ENCODE data around the gene DKK2.

DKK2 gene

DNA sequence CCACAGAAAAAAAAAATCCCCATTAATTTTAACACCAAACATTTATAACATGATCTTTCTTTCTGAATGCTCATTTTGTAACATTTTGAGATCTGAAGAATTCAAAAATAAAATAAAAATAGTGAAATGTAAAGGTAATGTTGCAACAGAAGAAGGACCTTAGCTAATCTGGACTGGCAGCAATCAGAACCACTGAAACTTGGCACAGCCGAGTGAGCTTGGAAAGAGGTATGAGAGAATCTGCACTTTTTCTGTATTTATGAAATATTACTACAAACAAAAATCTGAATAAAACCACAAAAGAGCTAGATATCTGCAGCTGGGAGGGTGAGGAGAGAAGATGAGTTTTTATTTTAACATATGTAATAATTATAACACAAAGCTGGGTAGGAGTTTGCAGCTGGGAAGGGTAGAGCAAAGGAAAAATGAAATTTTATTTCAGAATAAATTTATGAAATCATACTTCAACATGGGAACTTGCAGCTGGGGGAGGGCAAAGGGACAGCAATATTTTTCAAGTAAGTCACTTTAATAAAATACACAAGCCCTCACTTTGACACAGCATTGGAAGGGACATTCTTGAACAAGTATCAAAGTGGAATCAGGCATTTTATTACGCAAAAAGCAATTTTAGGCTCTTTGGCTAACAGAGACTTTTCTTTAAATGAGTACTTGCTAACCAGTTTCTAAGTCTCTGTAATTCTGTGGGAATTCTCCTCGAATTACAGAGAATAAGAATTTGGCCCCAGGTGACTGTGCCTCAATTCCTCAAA is 26.7 kb downstream of the DKK2 start:
- H3K9ac ChIP-seq (ENCODE audit: low read length) = no peak overlapping the region
- peak; percentile 35 for DNase-seq (ENCODE audit: low read depth)
- H3K27me3 ChIP-seq (replicated peaks; ENCODE audit: control insufficient read depth, insufficient read depth, low read length) = no peaks in the 10 kb centered on the region
- no peaks in the 10 kb centered on the region for H3K9me3 ChIP-seq (ENCODE audit: control insufficient read depth, low read length)
- no peak overlapping the region for H3K4me3 ChIP-seq (ENCODE audit: low read length)
- no peaks in the 10 kb centered on the region for H3K36me3 ChIP-seq (ENCODE audit: control insufficient read depth, insufficient read depth, low read length, severe bottlenecking)
- peaks cover 21% of the 10 kb centered on the region for H3K4me1 ChIP-seq (ENCODE audit: control insufficient read depth, insufficient read depth, low read length)

DNA sequence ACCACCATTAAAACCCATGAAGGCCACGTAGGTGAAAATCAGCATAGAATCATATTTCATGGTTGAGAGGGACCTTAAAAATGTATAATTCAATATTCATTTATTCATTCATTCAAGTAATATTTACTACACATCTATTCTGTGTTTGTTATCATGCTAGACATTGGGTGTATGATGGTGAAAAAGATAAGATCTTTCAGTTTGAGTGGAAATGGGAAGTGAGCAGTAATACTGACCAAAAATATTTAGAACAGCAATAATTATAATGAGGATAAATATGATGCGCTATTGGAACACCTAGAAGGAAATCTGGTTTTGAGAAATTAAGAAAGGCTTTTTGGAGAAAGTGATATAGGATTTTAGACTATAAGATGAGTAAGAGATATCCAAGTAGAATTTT is 28.0 kb downstream of the DKK2 start:
- Histone ChIP-seq H3K36me3 (ENCODE audit: control insufficient read depth, insufficient read depth, low read length, severe bottlenecking) (no peaks in the 10 kb centered on the region), H3K4me3 (ENCODE audit: low read length) (no peak overlapping the region), H3K4me1 (ENCODE audit: control insufficient read depth, insufficient read depth, low read length) (peaks cover 21% of the 10 kb centered on the region), H3K9me3 (ENCODE audit: control insufficient read depth, low read length) (no peaks in the 10 kb centered on the region), H3K9ac (ENCODE audit: low read length) (no peak overlapping the region), H3K27me3 (replicated peaks; ENCODE audit: control insufficient read depth, insufficient read depth, low read length) (no peaks in the 10 kb centered on the region)
- DNase-seq (ENCODE audit: low read depth) = no peak

DNA sequence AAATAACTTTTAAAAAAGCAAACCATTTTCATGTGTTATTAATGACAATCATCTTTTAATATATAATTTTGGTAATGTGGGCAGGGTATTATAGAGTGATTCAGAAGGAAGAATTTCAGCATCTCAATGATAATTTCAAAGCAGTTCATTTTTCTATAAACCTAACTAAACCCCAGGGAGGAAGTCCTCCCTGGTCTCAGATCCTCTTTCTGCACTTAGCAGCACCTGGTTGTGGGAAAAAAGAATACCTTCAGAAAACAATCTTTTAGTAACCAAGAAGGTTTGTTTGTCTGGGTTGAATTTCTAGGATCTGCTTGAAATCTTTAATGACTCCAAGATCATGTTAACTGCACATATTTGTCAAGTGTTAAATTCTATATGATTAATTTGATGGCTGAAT is 29.9 kb downstream of the DKK2 start:
- no peak overlapping the region for H3K9ac ChIP-seq (ENCODE audit: low read length)
- DNase-seq (ENCODE audit: low read depth) = no peak
- no peaks in the 10 kb centered on the region for H3K27me3 ChIP-seq (replicated peaks; ENCODE audit: control insufficient read depth, insufficient read depth, low read length)
- H3K4me3 ChIP-seq (ENCODE audit: low read length) = no peak overlapping the region
- no peaks in the 10 kb centered on the region for H3K9me3 ChIP-seq (ENCODE audit: control insufficient read depth, low read length)
- peaks cover 16% of the 10 kb centered on the region for H3K4me1 ChIP-seq (ENCODE audit: control insufficient read depth, insufficient read depth, low read length)
- H3K36me3 ChIP-seq (ENCODE audit: control insufficient read depth, insufficient read depth, low read length, severe bottlenecking) = no peaks in the 10 kb centered on the region

- H3K4me1 ChIP-seq (ENCODE audit: control insufficient read depth, insufficient read depth, low read length) = no peaks in the 10 kb centered on the region
- no peak overlapping the region for H3K9ac ChIP-seq (ENCODE audit: low read length)
- no peaks in the 10 kb centered on the region for H3K9me3 ChIP-seq (ENCODE audit: control insufficient read depth, low read length)
- no peaks in the 10 kb centered on the region for H3K27me3 ChIP-seq (replicated peaks; ENCODE audit: control insufficient read depth, insufficient read depth, low read length)
- DNase-seq (ENCODE audit: low read depth) = no peak
- H3K36me3 ChIP-seq (ENCODE audit: control insufficient read depth, insufficient read depth, low read length, severe bottlenecking) = no peaks in the 10 kb centered on the region
- H3K4me3 ChIP-seq (ENCODE audit: low read length) = no peak overlapping the region
These were observed 39.6 kb downstream of the DKK2 start for GRCh38 chr4:106996490-106996889.

GRCh38 chr4:106993827-106994226 is 42.3 kb downstream of the DKK2 start:
- H3K36me3 ChIP-seq (ENCODE audit: control insufficient read depth, insufficient read depth, low read length, severe bottlenecking) = no peaks in the 10 kb centered on the region
- H3K4me3 ChIP-seq (ENCODE audit: low read length) = no peak overlapping the region
- H3K4me1 ChIP-seq (ENCODE audit: control insufficient read depth, insufficient read depth, low read length) = no peaks in the 10 kb centered on the region
- H3K9ac ChIP-seq (ENCODE audit: low read length) = no peak overlapping the region
- H3K27me3 ChIP-seq (replicated peaks; ENCODE audit: control insufficient read depth, insufficient read depth, low read length) = no peaks in the 10 kb centered on the region
- DNase-seq (ENCODE audit: low read depth) = no peak
- no peaks in the 10 kb centered on the region for H3K9me3 ChIP-seq (ENCODE audit: control insufficient read depth, low read length)

DNA sequence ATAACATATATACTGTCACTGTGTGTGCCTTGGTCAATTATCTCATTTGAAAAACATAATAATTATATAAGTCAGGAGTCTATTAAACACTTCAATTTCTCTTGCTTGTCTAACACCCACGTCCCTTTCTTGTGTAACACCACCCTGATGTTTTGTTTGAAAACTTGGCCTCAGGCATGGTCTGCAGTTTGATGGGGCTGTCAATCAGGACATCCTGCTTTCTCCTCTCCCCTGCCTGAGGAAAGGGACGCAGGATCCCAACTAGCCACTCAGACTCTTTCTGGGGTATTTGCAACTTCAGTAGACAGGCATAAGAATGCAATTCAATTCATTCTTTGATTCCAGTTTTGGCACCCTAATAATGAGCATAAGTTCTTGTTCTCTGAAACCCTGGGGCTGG is 48.8 kb downstream of the DKK2 start:
- Histone ChIP-seq H3K36me3 (ENCODE audit: control insufficient read depth, insufficient read depth, low read length, severe bottlenecking) (no peaks in the 10 kb centered on the region), H3K4me1 (ENCODE audit: control insufficient read depth, insufficient read depth, low read length) (peaks cover 5% of the 10 kb centered on the region), H3K4me3 (ENCODE audit: low read length) (no peak overlapping the region), H3K27me3 (replicated peaks; ENCODE audit: control insufficient read depth, insufficient read depth, low read length) (no peaks in the 10 kb centered on the region), H3K9me3 (ENCODE audit: control insufficient read depth, low read length) (no peaks in the 10 kb centered on the region), H3K9ac (ENCODE audit: low read length) (no peak overlapping the region)
- no peak for DNase-seq (ENCODE audit: low read depth)

- Histone ChIP-seq H3K27me3 (replicated peaks; ENCODE audit: control insufficient read depth, insufficient read depth, low read length) (no peaks in the 10 kb centered on the region), H3K4me1 (ENCODE audit: control insufficient read depth, insufficient read depth, low read length) (peaks cover 5% of the 10 kb centered on the region), H3K36me3 (ENCODE audit: control insufficient read depth, insufficient read depth, low read length, severe bottlenecking) (no peaks in the 10 kb centered on the region), H3K9ac (ENCODE audit: low read length) (no peak overlapping the region), H3K4me3 (ENCODE audit: low read length) (no peak overlapping the region), H3K9me3 (ENCODE audit: control insufficient read depth, low read length) (no peaks in the 10 kb centered on the region)
- DNase-seq (ENCODE audit: low read depth) = peak; percentile 74
These were observed 49.6 kb downstream of the DKK2 start for GRCh38 chr4:106986486-106986885.

GRCh38 chr4:106985830-106986229 is 50.3 kb downstream of the DKK2 start:
- Histone ChIP-seq H3K9ac (ENCODE audit: low read length) (no peak overlapping the region), H3K4me3 (ENCODE audit: low read length) (no peak overlapping the region), H3K9me3 (ENCODE audit: control insufficient read depth, low read length) (no peaks in the 10 kb centered on the region), H3K36me3 (ENCODE audit: control insufficient read depth, insufficient read depth, low read length, severe bottlenecking) (no peaks in the 10 kb centered on the region), H3K4me1 (ENCODE audit: control insufficient read depth, insufficient read depth, low read length) (peaks cover 5% of the 10 kb centered on the region), H3K27me3 (replicated peaks; ENCODE audit: control insufficient read depth, insufficient read depth, low read length) (no peaks in the 10 kb centered on the region)
- peak; percentile 19 for DNase-seq (ENCODE audit: low read depth)

GRCh38 chr4:106982711-106983211 is 53.4 kb downstream of the DKK2 start:
- no peaks in the 10 kb centered on the region for H3K9me3 ChIP-seq (ENCODE audit: control insufficient read depth, low read length)
- no peak overlapping the region for H3K4me3 ChIP-seq (ENCODE audit: low read length)
- H3K4me1 ChIP-seq (ENCODE audit: control insufficient read depth, insufficient read depth, low read length) = peaks cover 5% of the 10 kb centered on the region
- no peaks in the 10 kb centered on the region for H3K36me3 ChIP-seq (ENCODE audit: control insufficient read depth, insufficient read depth, low read length, severe bottlenecking)
- no peak for DNase-seq (ENCODE audit: low read depth)
- H3K27me3 ChIP-seq (replicated peaks; ENCODE audit: control insufficient read depth, insufficient read depth, low read length) = no peaks in the 10 kb centered on the region
- no peak overlapping the region for H3K9ac ChIP-seq (ENCODE audit: low read length)

- no peak for DNase-seq (ENCODE audit: low read depth)
- no peak overlapping the region for H3K4me3 ChIP-seq (ENCODE audit: low read length)
These were observed 54.7 kb downstream of the DKK2 start for GRCh38 chr4:106981431-106981830.

DNA sequence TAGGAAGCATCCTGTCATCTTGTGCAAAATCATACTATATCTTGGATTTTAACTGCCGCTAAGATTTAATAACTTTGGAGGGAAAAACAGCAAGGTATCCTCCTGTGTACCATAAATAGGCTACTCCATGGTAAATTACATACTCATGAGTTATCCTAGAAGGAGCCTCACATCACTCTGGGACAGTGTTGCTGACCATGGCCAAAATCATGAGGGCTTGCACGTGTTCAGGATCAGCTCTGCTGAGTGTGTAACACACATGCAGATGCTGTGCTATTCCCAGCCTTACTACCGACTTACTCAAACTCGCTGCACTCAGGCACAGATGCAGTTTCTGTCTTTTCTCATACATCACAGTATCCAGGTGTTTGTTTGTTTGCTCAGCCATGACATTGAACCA is 56.6 kb downstream of the DKK2 start:
- Histone ChIP-seq H3K4me3 (ENCODE audit: low read length) (no peak overlapping the region), H3K9ac (ENCODE audit: low read length) (no peak overlapping the region), H3K36me3 (ENCODE audit: control insufficient read depth, insufficient read depth, low read length, severe bottlenecking) (no peaks in the 10 kb centered on the region), H3K27me3 (replicated peaks; ENCODE audit: control insufficient read depth, insufficient read depth, low read length) (no peaks in the 10 kb centered on the region), H3K9me3 (ENCODE audit: control insufficient read depth, low read length) (no peaks in the 10 kb centered on the region), H3K4me1 (ENCODE audit: control insufficient read depth, insufficient read depth, low read length) (no peaks in the 10 kb centered on the region)
- DNase-seq (ENCODE audit: low read depth) = no peak

More at GRCh38 chr4:106981431-106981830, 54.7 kb downstream of the DKK2 start:
- H3K9me3 ChIP-seq (ENCODE audit: control insufficient read depth, low read length) = no peaks in the 10 kb centered on the region
- H3K36me3 ChIP-seq (ENCODE audit: control insufficient read depth, insufficient read depth, low read length, severe bottlenecking) = no peaks in the 10 kb centered on the region
- no peaks in the 10 kb centered on the region for H3K27me3 ChIP-seq (replicated peaks; ENCODE audit: control insufficient read depth, insufficient read depth, low read length)
- H3K4me1 ChIP-seq (ENCODE audit: control insufficient read depth, insufficient read depth, low read length) = peaks cover 5% of the 10 kb centered on the region
- no peak overlapping the region for H3K9ac ChIP-seq (ENCODE audit: low read length)

Measured in adipocyte (in vitro differentiated cells).